Thoracic aorta (tissue), 2 donors: ENCODE results near the gene DHPS. TPM values are rescaled to one million over a fixed set of nuclear protein-coding genes. Genes with fewer than 3 reads are reported as not detected.

Experiments used
- ATAC-seq: fragments of 150-250 bp; one replicate; pipeline ENCODE4 v1.8.0; 2017; ENCODE audit warnings: low read depth; ENCODE audit not compliant: insufficient number of reproducible peaks, low FRiP score
- DNase-seq: peaks from one replicate; pipeline ENCODE4 v3.0.0-alpha.2; 2020; ENCODE audit warnings: low spot score
- H3K27ac ChIP-seq, 2 donors: fragments of 200-600 bp; sonication (generic); 1 replicate in 1 of 2; 2 replicates in 1 of 2; pipeline ENCODE4 v1.5.1; 2016; ENCODE audit warnings: mild to moderate bottlenecking in 2 of 2, moderate library complexity in 2 of 2
- H3K27me3 ChIP-seq: fragments of 200-600 bp; sonication (generic); replicated peaks from 2 replicates; pipeline ENCODE4 v1.6.0; 2016; ENCODE audit warnings: mild to moderate bottlenecking; ENCODE audit not compliant: insufficient read depth
- H3K36me3 ChIP-seq: fragments of 200-600 bp; sonication (generic); one replicate; pipeline ENCODE4 v1.5.1; 2016
- H3K4me1 ChIP-seq, 2 donors: fragments of 200-600 bp; sonication (generic); 1 replicate in 1 of 2; 2 replicates in 1 of 2; pipeline versions ENCODE4 v1.5.1 to v1.6.0; 2016; ENCODE audit warnings: low read depth in 2 of 2, mild to moderate bottlenecking in 1 of 2; ENCODE audit not compliant: control insufficient read depth in 1 of 2
- H3K4me3 ChIP-seq: fragments of 200-600 bp; sonication (generic); 2 replicates; pipeline ENCODE4 v1.5.1; 2016; ENCODE audit warnings: mild to moderate bottlenecking
- H3K9me3 ChIP-seq: fragments of 200-600 bp; sonication (generic); 2 replicates; pipeline ENCODE4 v1.5.1; 2016
- CTCF ChIP-seq: fragments of 200-600 bp; sonication (generic); IDR thresholded peaks from one replicate; pipeline ENCODE4 v1.5.1; 2019; ENCODE audit warnings: antibody characterized with exemption
- total RNA-seq, 2 donors: library from RNA; depleted of rRNA; stranded (reverse); fragments of >200 nt; gene quantifications; one replicate each; pipeline versions ENCODE4 v1.1.0 to v1.2.3, GENCODE V29; 2016

The DHPS gene
- total RNA-seq, 2 donors from 2014 or later: 101 to 114 TPM

- Histone ChIP-seq H3K36me3 (peaks cover 21% of the 10 kb centered on the region), H3K4me1 (peaks cover 16 to 29% of the 10 kb centered on the region in 2 donors), H3K27me3 (no peaks in the 10 kb centered on the region), H3K9me3 (no peaks in the 10 kb centered on the region), H3K4me3 (no peak overlapping the region), H3K27ac (no peak overlapping the region)
- ATAC-seq: no peak
- no peak for TF ChIP-seq CTCF
- DNase-seq: no peak
Observed at GRCh38 chr19:12664406-12665280, 17.0 kb downstream of the DHPS start.

GRCh38 chr19:12660980-12661379 lies 20.7 kb downstream of the DHPS start:
- Histone ChIP-seq H3K36me3 (peaks cover 28% of the 10 kb centered on the region), H3K9me3 (no peaks in the 10 kb centered on the region), H3K4me3 (no peak overlapping the region), H3K27ac (no peak overlapping the region), H3K4me1 (peaks cover 0 to 5% of the 10 kb centered on the region in 2 donors), H3K27me3 (no peaks in the 10 kb centered on the region)
- no peak for DNase-seq
- no peak for TF ChIP-seq CTCF
- no peak for ATAC-seq

- no peaks in the 10 kb centered on the region for H3K4me1 ChIP-seq
- no peaks in the 10 kb centered on the region for H3K27me3 ChIP-seq
- TF ChIP-seq CTCF: no peak
- peaks cover 22% of the 10 kb centered on the region for H3K36me3 ChIP-seq
- no peak overlapping the region for H3K4me3 ChIP-seq
- ATAC-seq (no peak), DNase-seq (no peak)
- no peak overlapping the region for H3K27ac ChIP-seq
- no peaks in the 10 kb centered on the region for H3K9me3 ChIP-seq
Observed at GRCh38 chr19:12657966-12658365, 23.7 kb downstream of the DHPS start.

- no peak overlapping the region for H3K4me3 ChIP-seq
- no peaks in the 10 kb centered on the region for H3K9me3 ChIP-seq
- DNase-seq: no peak
- TF ChIP-seq CTCF: no peak
- H3K27ac ChIP-seq: no peak overlapping the region
- H3K4me1 ChIP-seq: no peaks in the 10 kb centered on the region
- H3K36me3 ChIP-seq: peaks cover 22% of the 10 kb centered on the region
- H3K27me3 ChIP-seq: no peaks in the 10 kb centered on the region
- no peak for ATAC-seq
Observed at GRCh38 chr19:12656899-12657571, 24.6 kb downstream of the DHPS start.

- TF ChIP-seq CTCF: no peak
- no peaks in the 10 kb centered on the region for H3K4me1 ChIP-seq
- H3K4me3 ChIP-seq: no peak overlapping the region
- ATAC-seq (no peak), DNase-seq (no peak)
- peaks cover 11% of the 10 kb centered on the region for H3K36me3 ChIP-seq
- H3K27ac ChIP-seq: no peak overlapping the region
- H3K9me3 ChIP-seq: no peaks in the 10 kb centered on the region
- no peaks in the 10 kb centered on the region for H3K27me3 ChIP-seq
Observed at GRCh38 chr19:12655546-12655945, 26.1 kb downstream of the DHPS start.
